Measurements from ENCODE around the gene GTF3C1. TPM values are rescaled to one million over a fixed set of nuclear protein-coding genes. Genes with fewer than 3 reads are reported as not detected.

The GTF3C1 gene
- total and polyA plus RNA-seq, 2 of the 8 experiments (the other 6 are each of a cell fraction or from before 2014, with no cell fraction given), result 89.3 to 126 TPM

DNA sequence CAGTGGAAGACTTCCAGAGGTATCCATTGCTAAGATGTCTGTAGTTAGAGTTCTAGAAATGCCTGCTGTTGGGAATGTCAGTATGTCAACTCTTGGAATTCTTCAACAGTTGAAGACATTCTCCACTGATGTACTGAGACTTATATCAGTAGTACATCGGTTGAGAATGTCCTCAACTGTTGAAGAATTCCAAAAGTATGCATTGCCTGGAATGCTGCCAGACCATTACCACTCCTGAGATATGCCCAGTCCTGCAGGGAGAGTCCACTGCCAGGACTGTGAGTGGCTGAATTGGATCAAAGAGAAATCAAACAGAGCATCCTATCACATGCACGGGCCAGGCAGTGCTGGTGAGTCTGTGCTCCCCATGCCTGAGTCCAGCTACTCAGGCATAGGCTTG lies 105.7 kb downstream of the GTF3C1 start:
- no peaks in the 10 kb centered on the region for H3K36me3 ChIP-seq (ENCODE audit: control insufficient read depth in 2 of 4, insufficient read depth in 4 of 4, low read length in 3 of 4)
- H2BK5ac ChIP-seq (ENCODE audit: low read depth, low read length), result no peak overlapping the region
- H3K14ac ChIP-seq (ENCODE audit: insufficient read length), result no peak overlapping the region
- peaks cover 0 to 4% (median 0%) of the 10 kb centered on the region in 4 experiments; a peak in 2 of 7 replicates for H3K4me1 ChIP-seq (replicated peaks in 1 of 4; ENCODE audit: control insufficient read depth in 3 of 4, insufficient read depth in 4 of 4, low read length in 3 of 4)
- H3K4ac ChIP-seq (replicated peaks; ENCODE audit: insufficient read length, low read depth, low read length), result no peak overlapping the region
- no peak overlapping the region for H2BK120ac ChIP-seq (replicated peaks; ENCODE audit: low read depth, low read length)
- peaks cover 0 to 5% of the 10 kb centered on the region in 2 experiments for H4K20me1 ChIP-seq (replicated peaks in 1 of 2; ENCODE audit: control insufficient read depth in 1 of 2, insufficient read depth in 2 of 2, low read length in 2 of 2)
- no peak overlapping the region for H3K4me3 ChIP-seq (ENCODE audit: extremely low read depth in 1 of 4, insufficient read depth in 2 of 4, low read depth in 3 of 4, low read length in 4 of 4)
- H3K56ac ChIP-seq (replicated peaks; ENCODE audit: insufficient read length, low read depth, low read length), result no peak overlapping the region
- H3K4me2 ChIP-seq (ENCODE audit: insufficient read depth in 1 of 2, low read depth in 2 of 2, low read length in 2 of 2), result no peak overlapping the region
- ChIA-PET CTCF (ENCODE audit: partially characterized antibody) (interaction anchor here (2.1 kb wide), 1 partner anchor 12 kb away, joined by 8 read pairs; no protein-coding TSS in a partner anchor), POLR2A (ENCODE audit: partially characterized antibody) (no interaction called here)
- H2BK12ac ChIP-seq (ENCODE audit: low read depth, low read length), result no peak overlapping the region
- H3K79me1 ChIP-seq (ENCODE audit: low read depth, low read length), result 0 out of 2 replicates have a peak, but pooled peaks cover 2% of the 10 kb centered on the region
- no peaks in the 10 kb centered on the region; a peak in 1 of 7 replicates for H3K27me3 ChIP-seq (replicated peaks in 1 of 4; ENCODE audit: control insufficient read depth in 3 of 4, extremely low read depth in 1 of 4, insufficient read depth in 3 of 4, low read length in 3 of 4)
- no peak overlapping the region for H3K27ac ChIP-seq (ENCODE audit: low read depth, low read length)
- no peak overlapping the region for H3K9ac ChIP-seq (replicated peaks in 1 of 4; ENCODE audit: extremely low read depth in 1 of 4, low read depth in 3 of 4, low read length in 3 of 4)
- H3K79me2 ChIP-seq (ENCODE audit: control insufficient read depth in 1 of 2, insufficient read depth in 2 of 2, low read length in 2 of 2), result no peaks in the 10 kb centered on the region
- no peak overlapping the region for H4K8ac ChIP-seq (ENCODE audit: extremely low read depth, insufficient read depth, low read length)
- no peak overlapping the region for H4K5ac ChIP-seq (ENCODE audit: insufficient read length, low read depth, low read length)
- no peak overlapping the region for H2AK5ac ChIP-seq (ENCODE audit: low read depth, low read length)
- H2AFZ ChIP-seq (ENCODE audit: low read length), result no peak overlapping the region
- no peak for FAIRE-seq
- H2BK15ac ChIP-seq (ENCODE audit: low read length), result no peak overlapping the region
- H3K23me2 ChIP-seq (ENCODE audit: low read depth, low read length), result peaks cover 5% of the 10 kb centered on the region
- WGBS, 2 experiments (ENCODE audit: extremely low coverage in 1 of 2, insufficient coverage in 1 of 2, insufficient read length in 1 of 2, insufficient replicate concordance in 2 of 2, low coverage in 1 of 2, low lambda C conversion rate in 2 of 2, missing lambda C conversion rate in 1 of 2), result 93% methylated on average over 2 of the region's 2 CpGs; no CpG with 5 or more reads in 1 of the 2 experiments
- no peak overlapping the region for H4K91ac ChIP-seq (replicated peaks; ENCODE audit: insufficient read length, low read length)
- H2BK20ac ChIP-seq (ENCODE audit: low read length), result no peak overlapping the region
- H3K18ac ChIP-seq (ENCODE audit: extremely low read depth, low read length), result no peak overlapping the region
- H3K9me3 ChIP-seq (ENCODE audit: insufficient read depth in 2 of 2, low read depth in 1 of 2, low read length in 1 of 2), result peaks cover 15 to 21% of the 10 kb centered on the region in 2 experiments
- DNase-seq (ENCODE audit: low read depth in 1 of 2, low spot score in 2 of 2), result no peak
- no peak overlapping the region for H3K23ac ChIP-seq (ENCODE audit: insufficient read length)
- TF ChIP-seq YY1 (IDR thresholded peaks at IDR 0.05; ENCODE audit: low read depth, low read length), result no peak
- no peak for TF ChIP-seq NANOG (IDR thresholded peaks at IDR 0.05; ENCODE audit: insufficient read depth, low read depth, low read length, poor library complexity, severe bottlenecking)
- TF ChIP-seq CBX5 (IDR thresholded peaks at IDR 0.05; ENCODE audit: low read depth, low read length), result no peak
- TF ChIP-seq HDAC6 (IDR thresholded peaks at IDR 0.05; ENCODE audit: low read depth, low read length), result no peak
- no peak for TF ChIP-seq SIRT6 (IDR thresholded peaks at IDR 0.05; ENCODE audit: low read length)
- TF ChIP-seq NRF1 (IDR thresholded peaks at IDR 0.05; ENCODE audit: low read depth, low read length), result no peak
